Gastroesophageal sphincter (tissue), 3 donors: ENCODE measurements around the gene TRPC4AP.

Experiments used
- CTCF ChIP-seq, 4 experiments: fragments of 200-600 bp in 2 of 4; fragments of 450-650 bp in 2 of 4; sonication (generic) in 1 of 4; IDR thresholded peaks; one replicate each; pipeline ENCODE4 v1.5.1; 2017 to 2019; ENCODE audit warnings: antibody characterized with exemption in 4 of 4, mild to moderate bottlenecking in 2 of 4, moderate library complexity in 2 of 4
- POLR2A ChIP-seq, 2 donors: fragments of 450-650 bp; IDR thresholded peaks; one replicate each; pipeline ENCODE4 v1.6.1; 2017; ENCODE audit warnings: antibody characterized with exemption in 2 of 2, mild to moderate bottlenecking in 2 of 2, moderate library complexity in 1 of 2
- POLR2AphosphoS5 ChIP-seq: sonication (generic); formaldehyde crosslinking; IDR thresholded peaks from one replicate; pipeline ENCODE4 v1.6.1; 2017; ENCODE audit warnings: antibody characterized with exemption

- TF ChIP-seq CTCF (IDR thresholded peaks at IDR 0.05): no peak
- no peak for TF ChIP-seq POLR2A (IDR thresholded peaks at IDR 0.05)
- TF ChIP-seq POLR2AphosphoS5: no peak
These were observed 88.4 kb downstream of the TRPC4AP start for GRCh38 chr20:35004051-35004725.
